ENCODE data around the gene SNED1.
A peak's percentile ranks its signal among the peaks of the same experiment; 100 is the strongest.

Gene SNED1

DNA sequence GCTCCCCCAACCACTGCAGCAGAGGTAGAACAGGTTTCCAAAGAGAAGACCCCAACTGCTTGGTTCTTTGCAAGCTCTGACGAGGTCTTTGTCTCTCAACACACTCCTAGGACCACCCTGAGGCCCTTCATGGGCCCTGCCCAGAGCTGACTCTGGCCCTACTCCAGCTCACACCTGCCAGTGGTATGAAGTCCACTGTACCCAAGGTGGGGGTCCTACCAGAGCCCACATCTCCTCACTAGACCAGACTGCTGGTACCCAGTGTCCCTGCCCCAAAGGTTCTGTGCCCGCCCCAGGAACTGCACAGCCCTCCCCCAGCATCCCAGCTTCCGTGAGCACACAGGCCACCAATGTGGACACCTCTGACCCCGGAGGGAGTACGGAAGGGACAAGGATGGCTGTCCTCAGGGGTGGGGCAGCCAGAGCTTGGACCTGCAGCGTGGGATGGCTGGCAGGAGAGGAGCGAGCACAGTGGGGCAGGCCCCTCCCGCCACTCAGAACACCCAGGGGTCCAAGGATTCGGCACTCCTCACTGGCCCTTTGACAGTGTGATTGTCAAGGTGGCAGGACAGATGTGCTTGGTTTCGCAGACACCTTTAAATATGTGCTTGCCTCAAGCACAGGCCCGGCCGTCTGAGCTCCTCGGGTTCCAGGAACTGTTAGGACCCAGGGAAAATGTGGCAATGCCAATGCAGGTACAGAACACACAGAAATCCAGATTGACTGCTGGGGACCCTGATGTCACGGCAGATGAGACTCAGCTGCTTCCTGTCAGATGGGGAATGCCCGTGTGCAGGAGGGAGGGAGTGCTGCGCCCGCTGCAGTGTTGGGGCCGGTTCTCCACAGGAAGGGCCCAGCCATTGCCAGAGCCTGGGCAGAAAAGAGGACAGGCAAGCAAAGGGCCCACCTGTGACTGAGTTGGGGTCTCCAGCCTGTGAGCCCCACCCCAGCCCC lies 52.5 kb downstream of the SNED1 start:
- H3K9ac ChIP-seq (ENCODE audit: low read depth, low read length) = no peak overlapping the region
- H3K27me3 ChIP-seq (ENCODE audit: insufficient read depth, low read length, poor library complexity) = no peaks in the 10 kb centered on the region
- no peak overlapping the region for H2AFZ ChIP-seq (ENCODE audit: low read depth, low read length)
- no peaks in the 10 kb centered on the region for H3K79me2 ChIP-seq (ENCODE audit: insufficient read depth, low read length)
- TF ChIP-seq EZH2 (IDR thresholded peaks at IDR 0.05; ENCODE audit: borderline replicate concordance, low read depth, low read length, severe bottlenecking) (no peak), CTCF (IDR thresholded peaks at IDR 0.05; ENCODE audit: borderline replicate concordance, extremely low read depth, low read length, poor library complexity, severe bottlenecking) (no peak)
- no peaks in the 10 kb centered on the region for H3K4me1 ChIP-seq (ENCODE audit: insufficient read depth, low read length)
- no peak for DNase-seq
- H3K36me3 ChIP-seq (ENCODE audit: insufficient read depth, low read length) = no peaks in the 10 kb centered on the region
- H3K4me3 ChIP-seq (ENCODE audit: low read depth in 1 of 2, low read length in 2 of 2) = no peak overlapping the region
- H4K20me1 ChIP-seq (ENCODE audit: insufficient read depth, low read length) = peaks cover 5% of the 10 kb centered on the region; the same call in 1 of the 2 replicates
- no peak overlapping the region for H3K27ac ChIP-seq (ENCODE audit: low read length)
- no peak overlapping the region for H3K4me2 ChIP-seq (ENCODE audit: insufficient read depth, low read length)
- ATAC-seq (ENCODE audit: insufficient read depth, low read depth) = no peak
- H3K9me3 ChIP-seq (ENCODE audit: insufficient read depth, low read length, severe bottlenecking) = no peaks in the 10 kb centered on the region

DNA sequence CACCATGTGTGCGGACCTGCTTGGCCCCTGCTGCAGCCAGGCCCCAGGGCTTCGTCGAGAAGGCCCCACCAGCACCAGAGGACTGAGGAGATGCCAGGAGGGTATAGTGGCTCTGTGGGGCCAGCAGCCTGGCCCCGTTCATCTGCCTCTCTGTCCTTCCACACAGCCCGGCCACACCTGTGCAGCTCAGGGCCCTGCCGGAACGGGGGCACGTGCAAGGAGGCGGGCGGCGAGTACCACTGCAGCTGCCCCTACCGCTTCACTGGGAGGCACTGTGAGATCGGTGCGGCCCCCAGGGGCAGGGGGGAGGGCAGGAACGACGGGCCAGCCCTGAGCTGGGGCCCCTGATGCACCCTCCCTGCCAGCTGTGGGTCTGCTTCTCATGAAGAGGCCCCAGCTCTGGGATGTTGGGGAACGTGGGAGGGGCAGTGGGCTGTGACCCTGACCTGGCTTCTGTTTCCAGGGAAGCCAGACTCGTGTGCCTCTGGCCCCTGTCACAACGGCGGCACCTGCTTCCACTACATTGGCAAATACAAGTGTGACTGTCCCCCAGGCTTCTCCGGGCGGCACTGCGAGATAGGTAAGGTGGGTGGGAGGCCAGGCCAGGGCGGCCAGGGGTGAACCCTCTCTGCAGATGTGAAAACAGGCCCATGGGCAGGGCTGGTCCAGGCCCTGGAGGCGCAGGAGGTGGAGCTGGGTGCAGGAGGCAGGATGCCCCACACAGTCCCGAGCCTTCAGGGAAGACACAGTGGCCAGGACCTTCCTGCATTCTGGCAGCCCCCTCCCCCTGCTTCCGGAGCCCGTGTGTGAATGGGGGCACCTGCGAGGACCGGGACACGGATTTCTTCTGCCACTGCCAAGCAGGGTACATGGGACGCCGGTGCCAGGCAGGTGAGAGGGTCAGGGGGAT lies 53.4 kb downstream of the SNED1 start:
- no peak overlapping the region for H2AFZ ChIP-seq (ENCODE audit: low read depth, low read length)
- peaks cover 5% of the 10 kb centered on the region; the same call in 1 of the 2 replicates for H4K20me1 ChIP-seq (ENCODE audit: insufficient read depth, low read length)

DNA sequence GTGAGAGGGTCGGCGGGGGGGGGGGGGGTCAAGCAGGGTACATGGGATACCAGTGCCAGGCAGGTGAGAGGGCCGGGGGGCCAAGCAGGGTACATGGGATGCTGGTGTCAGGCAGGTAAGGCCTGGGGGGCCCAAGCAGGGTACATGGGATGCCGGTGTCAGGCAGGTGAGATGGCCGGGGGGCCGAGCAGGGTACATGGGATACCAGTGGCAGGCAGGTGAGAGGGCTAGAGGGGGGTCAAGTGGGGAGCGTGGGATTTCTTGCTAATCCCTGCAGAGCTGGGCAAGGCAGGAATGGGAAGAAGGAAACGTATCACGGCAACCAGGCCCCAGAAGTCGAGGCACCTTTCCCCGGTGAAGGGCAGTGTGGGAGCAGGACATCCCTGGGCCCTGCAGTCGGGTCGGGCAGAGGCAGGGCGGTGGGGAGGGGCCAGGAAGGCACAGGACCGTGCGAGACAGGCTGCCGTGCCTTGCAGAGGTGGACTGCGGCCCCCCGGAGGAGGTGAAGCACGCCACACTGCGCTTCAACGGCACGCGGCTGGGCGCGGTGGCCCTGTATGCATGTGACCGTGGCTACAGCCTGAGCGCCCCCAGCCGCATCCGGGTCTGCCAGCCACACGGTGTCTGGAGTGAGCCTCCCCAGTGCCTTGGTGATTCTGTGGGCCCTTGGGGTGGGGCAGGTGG lies 54.4 kb downstream of the SNED1 start:
- H3K27ac ChIP-seq (ENCODE audit: low read length) = no peak overlapping the region
- H3K9me3 ChIP-seq (ENCODE audit: insufficient read depth, low read length, severe bottlenecking) = no peaks in the 10 kb centered on the region
- no peak overlapping the region for H2AFZ ChIP-seq (ENCODE audit: low read depth, low read length)
- H3K9ac ChIP-seq (ENCODE audit: low read depth, low read length) = no peak overlapping the region
- DNase-seq = no peak
- H4K20me1 ChIP-seq (ENCODE audit: insufficient read depth, low read length) = peaks cover 5% of the 10 kb centered on the region; the same call in 1 of the 2 replicates
- H3K4me1 ChIP-seq (ENCODE audit: insufficient read depth, low read length) = no peaks in the 10 kb centered on the region
- H3K4me3 ChIP-seq (ENCODE audit: low read depth in 1 of 2, low read length in 2 of 2) = no peak overlapping the region
- no peaks in the 10 kb centered on the region for H3K36me3 ChIP-seq (ENCODE audit: insufficient read depth, low read length)
- no peaks in the 10 kb centered on the region for H3K79me2 ChIP-seq (ENCODE audit: insufficient read depth, low read length)
- H3K27me3 ChIP-seq (ENCODE audit: insufficient read depth, low read length, poor library complexity) = no peaks in the 10 kb centered on the region
- no peak for ATAC-seq (ENCODE audit: insufficient read depth, low read depth)
- TF ChIP-seq CTCF (IDR thresholded peaks at IDR 0.05; ENCODE audit: borderline replicate concordance, extremely low read depth, low read length, poor library complexity, severe bottlenecking) = no peak
- TF ChIP-seq EZH2 (IDR thresholded peaks at IDR 0.05; ENCODE audit: borderline replicate concordance, low read depth, low read length, severe bottlenecking) = no peak
- no peak overlapping the region for H3K4me2 ChIP-seq (ENCODE audit: insufficient read depth, low read length)

More for the DNA sequence above, 53.4 kb downstream of the SNED1 start:
- Histone ChIP-seq H3K4me1 (ENCODE audit: insufficient read depth, low read length) (no peaks in the 10 kb centered on the region), H3K4me3 (ENCODE audit: low read depth in 1 of 2, low read length in 2 of 2) (no peak overlapping the region), H3K79me2 (ENCODE audit: insufficient read depth, low read length) (no peaks in the 10 kb centered on the region), H3K9me3 (ENCODE audit: insufficient read depth, low read length, severe bottlenecking) (no peaks in the 10 kb centered on the region), H3K27ac (ENCODE audit: low read length) (no peak overlapping the region), H3K4me2 (ENCODE audit: insufficient read depth, low read length) (no peak overlapping the region), H3K36me3 (ENCODE audit: insufficient read depth, low read length) (no peaks in the 10 kb centered on the region), H3K27me3 (ENCODE audit: insufficient read depth, low read length, poor library complexity) (no peaks in the 10 kb centered on the region), H3K9ac (ENCODE audit: low read depth, low read length) (no peak overlapping the region)
- no peak for ATAC-seq (ENCODE audit: insufficient read depth, low read depth)
- TF ChIP-seq CTCF (IDR thresholded peaks at IDR 0.05; ENCODE audit: borderline replicate concordance, extremely low read depth, low read length, poor library complexity, severe bottlenecking) (no peak), EZH2 (IDR thresholded peaks at IDR 0.05; ENCODE audit: borderline replicate concordance, low read depth, low read length, severe bottlenecking) (no peak)
- peak; percentile 2 for DNase-seq
